ENCODE results near the gene PSMD2. TPM values are rescaled to one million over a fixed set of nuclear protein-coding genes. Genes with fewer than 3 reads are reported as not detected.

PSMD2 gene
- total RNA-seq (2021; ENCODE audit: unreplicated experiment) (536 TPM), Bru-seq, nascent RNA (percentile 96 among the genes with signal in this experiment), BruChase-seq, experiment 1, labeled RNA remaining after a 2-hour chase (percentile 98 among the genes with signal in this experiment), BruChase-seq, experiment 2, labeled RNA remaining after a 6-hour chase (percentile 99 among the genes with signal in this experiment)
- polyA plus RNA-seq (2012; ENCODE audit: insufficient read length): 669 TPM
- long read RNA-seq, transcript PSMD2-201 (21 exons, 3,449 nt): major isoform, 1,894 of 2,473 reads
- long read RNA-seq, partial matches to known transcripts: 379 of 2,473 reads
- long read RNA-seq, other reads (novel, unspliced or antisense): 195 of 2,473 reads

- no peaks in the 10 kb centered on the region for H3K27me3 ChIP-seq (ENCODE audit: control insufficient read depth, insufficient read depth, low read length)
- peaks cover 40% of the 10 kb centered on the region for H3K36me3 ChIP-seq (ENCODE audit: control insufficient read depth, insufficient read depth, low read length)
- H3K9me3 ChIP-seq (ENCODE audit: control insufficient read depth, insufficient read depth, low read depth, low read length): no peaks in the 10 kb centered on the region
- peak within 1 kb of the TSS; percentile 93 for H3K27ac ChIP-seq (ENCODE audit: low read length)
- peaks cover 8% of the 10 kb centered on the region; the same call in 1 of the 2 replicates for H3K4me1 ChIP-seq (ENCODE audit: control insufficient read depth, insufficient read depth, low read length)
- POLR2A ChIA-PET: no interaction called here
- CTCF ChIA-PET: no interaction called here
- H3K4me3 ChIP-seq (ENCODE audit: low read depth in 2 of 2, low read length in 2 of 2): peak within 1 kb of the TSS; percentile 83 to 97
- peak; percentile 98 for ATAC-seq
- in situ Hi-C loops (cut with HindIII; ENCODE audit: low pct_unique_long_range_greater_than_20kb, low sequenced_read_pairs): no loop called here
- intact Hi-C loops (cut with micrococcal nuclease; ENCODE audit: unreplicated experiment): no loop called here
- DNase-seq (ENCODE audit: low read depth, low spot score): peak; percentile 72
- BruUV-seq (replicated peaks): no TSS peak
- TF ChIP-seq, protein P1, sequence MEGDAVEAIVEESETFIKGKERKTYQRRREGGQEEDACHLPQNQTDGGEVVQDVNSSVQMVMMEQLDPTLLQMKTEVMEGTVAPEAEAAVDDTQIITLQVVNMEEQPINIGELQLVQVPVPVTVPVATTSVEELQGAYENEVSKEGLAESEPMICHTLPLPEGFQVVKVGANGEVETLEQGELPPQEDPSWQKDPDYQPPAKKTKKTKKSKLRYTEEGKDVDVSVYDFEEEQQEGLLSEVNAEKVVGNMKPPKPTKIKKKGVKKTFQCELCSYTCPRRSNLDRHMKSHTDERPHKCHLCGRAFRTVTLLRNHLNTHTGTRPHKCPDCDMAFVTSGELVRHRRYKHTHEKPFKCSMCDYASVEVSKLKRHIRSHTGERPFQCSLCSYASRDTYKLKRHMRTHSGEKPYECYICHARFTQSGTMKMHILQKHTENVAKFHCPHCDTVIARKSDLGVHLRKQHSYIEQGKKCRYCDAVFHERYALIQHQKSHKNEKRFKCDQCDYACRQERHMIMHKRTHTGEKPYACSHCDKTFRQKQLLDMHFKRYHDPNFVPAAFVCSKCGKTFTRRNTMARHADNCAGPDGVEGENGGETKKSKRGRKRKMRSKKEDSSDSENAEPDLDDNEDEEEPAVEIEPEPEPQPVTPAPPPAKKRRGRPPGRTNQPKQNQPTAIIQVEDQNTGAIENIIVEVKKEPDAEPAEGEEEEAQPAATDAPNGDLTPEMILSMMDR (IDR thresholded peaks at IDR 0.05): no peak
- TF ChIP-seq POLR2AphosphoS5 (IDR thresholded peaks at IDR 0.05; ENCODE audit: low read depth, low read length) (peak; percentile 98), SIN3A (IDR thresholded peaks at IDR 0.05; ENCODE audit: borderline replicate concordance, insufficient read depth, low read depth, low read length) (peak; percentile 61), REST (IDR thresholded peaks at IDR 0.05; ENCODE audit: insufficient read depth in 1 of 2, low read depth in 2 of 2, low read length in 1 of 2) (no peak), TCF7L2 (IDR thresholded peaks at IDR 0.05; ENCODE audit: low read depth, low read length) (no peak)
Measured at GRCh38 chr3:184298759-184299487, at the start of gene PSMD2. Gene PSMD2 (plus strand): TSS chr3:184299241. CDS start chr3:184299267, 26 bp downstream.

DNA sequence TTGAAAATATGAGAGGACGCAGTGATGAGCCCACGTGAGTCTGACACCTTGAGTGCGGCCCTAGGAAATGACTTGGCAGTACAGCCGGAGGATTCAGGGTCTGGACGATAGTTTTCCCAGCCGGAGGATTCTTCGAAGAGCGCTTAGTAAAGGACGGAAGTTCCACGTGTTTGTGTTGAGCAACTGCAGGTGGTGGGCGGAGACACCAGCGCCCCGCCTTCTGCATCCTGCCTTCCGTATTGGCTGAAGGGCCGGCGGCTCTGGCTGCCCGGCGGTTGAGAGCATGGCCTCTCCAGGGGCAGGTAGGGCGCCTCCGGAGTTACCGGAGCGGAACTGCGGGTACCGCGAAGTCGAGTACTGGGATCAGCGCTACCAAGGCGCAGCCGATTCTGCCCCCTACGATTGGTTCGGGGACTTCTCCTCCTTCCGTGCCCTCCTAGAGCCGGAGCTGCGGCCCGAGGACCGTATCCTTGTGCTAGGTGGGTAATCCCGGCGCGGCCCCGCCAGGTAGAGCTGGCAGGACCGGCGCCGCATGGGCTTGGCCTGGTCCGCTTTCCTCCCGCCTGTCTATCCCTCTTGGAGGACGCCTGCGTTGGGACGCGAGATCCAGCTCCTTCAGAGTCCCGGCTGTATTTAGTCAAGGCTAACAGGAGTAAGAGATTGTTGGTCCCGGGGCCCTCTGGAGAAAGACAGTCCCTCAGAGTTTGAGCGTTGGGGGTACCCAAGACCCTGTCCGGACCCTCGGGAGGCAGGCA lies 49.5 kb upstream of the PSMD2 start, which contains the start of gene EEF1AKMT4:
Gene EEF1AKMT4 (plus strand): TSS at position 261 of the 755 bp plus-strand sequence. CDS start 23 bp downstream, at position 284.
- ATAC-seq (peak; percentile 96), DNase-seq (ENCODE audit: low read depth, low spot score) (peak; percentile 94)
- ChIA-PET POLR2A (no interaction called here), CTCF (interaction anchor here (0.6 to 1.4 kb wide), 5 partner anchors 12 to 208 kb away, joined by 3 to 5 read pairs (median 4); partner anchors contain the start of gene CAMK2N2)
- Histone ChIP-seq H3K36me3 (ENCODE audit: control insufficient read depth, insufficient read depth, low read length) (peaks cover 2% of the 10 kb centered on the region; the same call in 1 of the 2 replicates), H3K27ac (ENCODE audit: low read length) (peak within 1 kb of the TSS; percentile 100), H3K9me3 (ENCODE audit: control insufficient read depth, insufficient read depth, low read depth, low read length) (no peaks in the 10 kb centered on the region), H3K4me1 (ENCODE audit: control insufficient read depth, insufficient read depth, low read length) (0 out of 2 replicates have a peak, but pooled peaks cover 5% of the 10 kb centered on the region), H3K27me3 (ENCODE audit: control insufficient read depth, insufficient read depth, low read length) (no peaks in the 10 kb centered on the region), H3K4me3 (ENCODE audit: low read depth in 2 of 2, low read length in 2 of 2) (peak within 1 kb of the TSS; percentile 92 to 96)
- intact Hi-C loops (cut with micrococcal nuclease; ENCODE audit: unreplicated experiment): no loop called here
- in situ Hi-C loops (cut with HindIII; ENCODE audit: low pct_unique_long_range_greater_than_20kb, low sequenced_read_pairs): no loop called here
- BruUV-seq (replicated peaks): no TSS peak
- TF ChIP-seq SIN3A (IDR thresholded peaks at IDR 0.05; ENCODE audit: borderline replicate concordance, insufficient read depth, low read depth, low read length) (peak; percentile 97), REST (IDR thresholded peaks at IDR 0.05; ENCODE audit: insufficient read depth in 1 of 2, low read depth in 2 of 2, low read length in 1 of 2) (no peak; a peak in 1 of 4 replicates)
- TF ChIP-seq, protein P1 (IDR thresholded peaks at IDR 0.05): no peak

Measured in Panc1 (cell line).